Keratinocyte (primary cell): ENCODE data around the gene NECTIN4. TPM values are rescaled to one million over a fixed set of nuclear protein-coding genes. Genes with fewer than 3 reads are reported as not detected.
A peak's percentile ranks its signal among the peaks of the same experiment; 100 is the strongest.

Experiments
- DNase-seq: peaks from one replicate; pipeline ENCODE4 v3.0.0-alpha.2; 2011; ENCODE audit warnings: low read depth, missing footprints, low spot score
- FAIRE-seq: peaks from 2 replicates; lab custom pipeline; 2011; peaks lifted over from hg19 to GRCh38; lab: Jason Lieb, UNC
- H2AFZ ChIP-seq: 2 replicates; pipeline ENCODE4 v1.6.0; 2012; ENCODE audit warnings: low read length, control low read depth, inconsistent platforms; ENCODE audit not compliant: control insufficient read depth
- H3K27ac ChIP-seq: 2 replicates; pipeline ENCODE4 v1.5.1; 2011; ENCODE audit warnings: low read length; ENCODE audit not compliant: control insufficient read depth, insufficient read depth
- H3K27me3 ChIP-seq: 3 replicates; pipeline ENCODE4 v1.6.0; 2011; ENCODE audit warnings: low read length; ENCODE audit not compliant: control insufficient read depth, insufficient read depth; ENCODE audit errors: extremely low read depth
- H3K36me3 ChIP-seq, 2 experiments: 2 replicates in 1 of 2; 3 replicates in 1 of 2; pipeline ENCODE4 v1.5.1; 2011; ENCODE audit warnings: low read length in 2 of 2, mild to moderate bottlenecking in 1 of 2; ENCODE audit not compliant: control insufficient read depth in 2 of 2, insufficient read depth in 2 of 2; ENCODE audit errors: extremely low read depth in 1 of 2
- H3K4me1 ChIP-seq: 3 replicates; pipeline ENCODE4 v1.5.1; 2011; ENCODE audit warnings: low read length; ENCODE audit not compliant: control insufficient read depth, insufficient read depth; ENCODE audit errors: extremely low read depth
- H3K4me2 ChIP-seq: 3 replicates; pipeline ENCODE4 v1.6.0; 2011; ENCODE audit warnings: low read depth, low read length; ENCODE audit not compliant: control insufficient read depth, insufficient read depth; ENCODE audit errors: extremely low read depth
- H3K4me3 ChIP-seq, 3 experiments: fragments of 200-600 bp in 1 of 3; sonication (generic) in 1 of 3; 2 replicates in 2 of 3; 3 replicates in 1 of 3; pipeline ENCODE4 v1.5.1; 2011 to 2016; ENCODE audit warnings: low read length in 3 of 3, mild to moderate bottlenecking in 3 of 3, control low read depth in 2 of 3, inconsistent platforms in 1 of 3, low read depth in 1 of 3, mixed read lengths in 1 of 3, mixed run types in 1 of 3, moderate library complexity in 1 of 3; ENCODE audit not compliant: control insufficient read depth in 2 of 3, insufficient read depth in 2 of 3; ENCODE audit errors: extremely low read depth in 1 of 3
- H3K79me2 ChIP-seq: 2 replicates; pipeline ENCODE4 v1.6.0; 2012; ENCODE audit warnings: low read length; ENCODE audit not compliant: control insufficient read depth, insufficient read depth
- H3K9ac ChIP-seq: 3 replicates; pipeline ENCODE4 v1.6.0; 2011; ENCODE audit warnings: low read length; ENCODE audit not compliant: control insufficient read depth, insufficient read depth; ENCODE audit errors: extremely low read depth
- H3K9me1 ChIP-seq: 3 replicates; pipeline ENCODE4 v1.6.0; 2011; ENCODE audit warnings: low read length; ENCODE audit not compliant: control insufficient read depth, insufficient read depth; ENCODE audit errors: extremely low read depth
- H3K9me3 ChIP-seq: 2 replicates; pipeline ENCODE4 v1.5.1; 2012; ENCODE audit warnings: low read depth, low read length; ENCODE audit not compliant: control insufficient read depth
- H4K20me1 ChIP-seq: 3 replicates; pipeline ENCODE4 v1.6.0; 2011; ENCODE audit warnings: low read length; ENCODE audit not compliant: control insufficient read depth, insufficient read depth; ENCODE audit errors: extremely low read depth
- CTCF ChIP-seq, 3 experiments: IDR thresholded peaks in 1 of 3; conservative IDR thresholded peaks in 1 of 3; optimal IDR thresholded peaks in 1 of 3; 2 replicates in 2 of 3; 3 replicates in 1 of 3; pipeline versions ENCODE3 to v1.5.1; 2011; ENCODE audit warnings: low read length in 3 of 3, mild to moderate bottlenecking in 3 of 3, moderate library complexity in 2 of 3, control low read depth in 1 of 3, inconsistent platforms in 1 of 3; ENCODE audit not compliant: insufficient read depth in 2 of 3; ENCODE audit errors: extremely low read depth in 1 of 3
- EZH2 ChIP-seq: IDR thresholded peaks from one replicate; pipeline ENCODE4 v1.6.1; 2012; ENCODE audit warnings: inconsistent platforms, mild to moderate bottlenecking, low read length, moderate library complexity
- dilution Hi-C: fragments of 300-500 bp; cut with MboI; formaldehyde crosslinking; loops from one replicate; pipeline ENCODE4 v1.7.0; 2020; ENCODE audit warnings: low sequenced_read_pairs; ENCODE audit not compliant: extremely low pct_ligation_motif_present
- polyA minus RNA-seq, 3 experiments: library from RNA; depleted of rRNA, polyadenylated mRNA; stranded (reverse); fragments of >200 nt; gene quantifications; 1 replicate in 1 of 3; 2 replicates in 1 of 3; 3 replicates in 1 of 3; pipeline ENCODE4 v1.2.3, GENCODE V29; 2011
- polyA plus RNA-seq, 5 experiments: library from polyadenylated mRNA; depleted of rRNA in 3 of 5; stranded (reverse) in 3 of 5; stranded (forward) in 1 of 5; unstranded in 1 of 5; fragments of >200 nt; gene quantifications; 1 replicate in 1 of 5; 2 replicates in 3 of 5; 3 replicates in 1 of 5; pipeline versions ENCODE4 v1.2.1 to v1.2.3, GENCODE V29; 2011 to 2012; ENCODE audit warnings: missing spikeins in 2 of 5, low read depth in 1 of 5, low replicate concordance in 1 of 5

Gene NECTIN4
- polyA plus RNA-seq (6.0 to 19.0 TPM (median 8.6 TPM) in 3 replicates), polyA minus RNA-seq (7.1 to 52.8 TPM (median 19.4 TPM) in 3 replicates)
- polyA plus RNA-seq (2011; ENCODE audit: low read depth), result 60.1 TPM
- polyA plus RNA-seq (2011; cell fraction: cytosol; rRNA removed), result 2.6 and 4.3 TPM in 2 replicates
- 20.7 and 42.1 TPM in 2 replicates for polyA plus RNA-seq (2011; cell fraction: nucleus; rRNA removed)
- 2.9 and 144 TPM in 2 replicates for polyA plus RNA-seq (2012; ENCODE audit: low replicate concordance)
- polyA minus RNA-seq (2011; cell fraction: cytosol; rRNA and poly(A)+ RNA removed), result 6.5 TPM
- 19.1 and 21.9 TPM in 2 replicates for polyA minus RNA-seq (2011; cell fraction: nucleus; rRNA and poly(A)+ RNA removed)

- Histone ChIP-seq H3K27ac (peak within 1 kb of the TSS; percentile 77), H3K9me1 (no peaks in the 10 kb centered on the region), H4K20me1 (no peaks in the 10 kb centered on the region), H2AFZ (no peak within 1 kb of the TSS), H3K9ac (peak within 1 kb of the TSS; percentile 81), H3K36me3 (no peaks in the 10 kb centered on the region), H3K79me2 (no peaks in the 10 kb centered on the region), H3K4me3 (peak within 1 kb of the TSS in 2 of 3 experiments; percentile 34 to 41), H3K27me3 (no peaks in the 10 kb centered on the region), H3K4me2 (peak within 1 kb of the TSS; percentile 56), H3K9me3 (no peaks in the 10 kb centered on the region), H3K4me1 (peaks cover 55% of the 10 kb centered on the region)
- dilution Hi-C loops, result no loop called here
- TF ChIP-seq EZH2 (no peak), CTCF (optimal IDR thresholded peaks at IDR 0.05 in 1 of 3, IDR thresholded peaks at IDR 0.05 in 1 of 3, conservative IDR thresholded peaks at IDR 0.05 in 1 of 3; ENCODE audit: extremely low read depth in 1 of 3, insufficient read depth in 2 of 3, low read length in 3 of 3) (peak in 1 of 3 experiments; percentile 13)
- FAIRE-seq (no peak), DNase-seq (no peak)
These were observed at the start of gene NECTIN4 for GRCh38 chr1:161089251-161089924. TSS of gene NECTIN4 (minus strand) at chr1:161089558. CDS start at chr1:161089296, 262 bp downstream.

GRCh38 chr1:161138431-161138830 lies 49.1 kb upstream of the NECTIN4 start:
- Histone ChIP-seq H4K20me1 (no peaks in the 10 kb centered on the region), H2AFZ (no peak overlapping the region), H3K9me3 (no peaks in the 10 kb centered on the region), H3K4me1 (no peaks in the 10 kb centered on the region), H3K27me3 (no peaks in the 10 kb centered on the region), H3K27ac (no peak overlapping the region), H3K36me3 (no peaks in the 10 kb centered on the region), H3K4me3 (no peak overlapping the region), H3K9me1 (no peaks in the 10 kb centered on the region), H3K4me2 (no peak overlapping the region), H3K79me2 (peaks cover 15% of the 10 kb centered on the region), H3K9ac (no peak overlapping the region)
- no peak for FAIRE-seq
- dilution Hi-C loops, result no loop called here
- DNase-seq, result no peak
- TF ChIP-seq CTCF (optimal IDR thresholded peaks at IDR 0.05 in 1 of 3, IDR thresholded peaks at IDR 0.05 in 1 of 3, conservative IDR thresholded peaks at IDR 0.05 in 1 of 3; ENCODE audit: extremely low read depth in 1 of 3, insufficient read depth in 2 of 3, low read length in 3 of 3), result no peak
- no peak for TF ChIP-seq EZH2
